GM18517 (cell line): ENCODE measurements around the gene MRPS9.

Experiments
- ATAC-seq: cut with Tn5 transposase; IDR thresholded peaks from one replicate; pipeline ENCODE4 v1.9.1; 2021; ENCODE audit warnings: mild to moderate bottlenecking, moderate library complexity; ENCODE audit not compliant: unreplicated experiment

Gene MRPS9

DNA sequence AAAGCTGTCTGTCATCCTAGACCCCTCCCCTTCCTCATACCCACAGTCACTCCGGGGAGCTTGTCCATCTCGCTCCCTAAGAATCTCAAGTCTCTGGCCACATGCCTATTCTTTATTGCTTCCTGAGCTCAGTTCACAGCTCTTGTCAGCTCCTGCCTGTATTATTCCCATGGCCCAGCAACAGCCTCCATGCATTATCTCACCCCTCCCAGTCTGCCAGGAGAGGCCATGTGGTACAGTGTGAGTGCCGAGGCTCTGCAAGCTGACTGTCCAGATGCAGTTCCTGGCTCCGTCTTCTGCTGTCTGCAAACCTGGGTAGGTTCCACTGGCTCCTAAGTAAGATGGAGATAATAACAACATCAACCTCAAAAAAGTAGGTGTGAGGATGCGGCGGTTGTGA, 79.7 kb downstream of the MRPS9 start:
- ATAC-seq = no peak

DNA sequence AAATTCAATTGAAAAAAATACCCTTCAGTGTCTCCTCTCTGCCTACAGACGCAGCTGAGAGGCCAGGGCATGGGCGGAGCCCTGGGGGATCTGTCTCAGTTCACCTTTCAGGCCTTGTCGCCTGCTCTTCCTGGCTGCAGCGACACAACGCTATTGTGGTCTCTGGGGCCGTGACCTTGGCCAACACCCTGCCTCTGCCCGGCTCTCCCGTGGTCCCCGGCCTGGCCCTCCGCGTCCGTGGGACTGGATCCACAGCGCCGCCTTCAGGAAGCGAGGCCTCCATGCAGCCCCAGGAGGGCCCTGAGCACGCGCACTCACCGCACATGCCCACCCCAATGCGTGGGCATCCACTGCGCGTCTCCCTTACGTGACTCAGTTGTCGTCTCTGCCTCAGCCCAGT, 81.1 kb downstream of the MRPS9 start:
- no peak for ATAC-seq

DNA sequence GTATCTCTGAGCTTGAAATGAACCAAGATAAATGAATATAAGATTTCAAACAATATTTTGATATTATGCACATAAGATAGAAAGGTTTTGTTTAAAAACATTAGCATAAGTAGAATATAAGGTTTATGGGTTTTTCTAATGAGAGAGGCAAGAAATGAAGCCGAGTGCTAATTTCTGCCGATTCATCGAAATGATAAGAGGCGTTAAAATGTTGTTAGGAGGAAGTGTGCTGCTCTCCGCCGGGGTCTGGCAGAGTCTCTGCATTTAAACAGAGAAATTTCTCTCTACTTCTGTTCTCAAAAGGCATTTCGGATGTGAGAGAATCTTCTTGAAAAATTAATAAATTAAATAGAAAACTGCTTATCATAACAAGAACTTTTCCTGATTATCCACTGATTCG, 83.6 kb downstream of the MRPS9 start:
- ATAC-seq = no peak

DNA sequence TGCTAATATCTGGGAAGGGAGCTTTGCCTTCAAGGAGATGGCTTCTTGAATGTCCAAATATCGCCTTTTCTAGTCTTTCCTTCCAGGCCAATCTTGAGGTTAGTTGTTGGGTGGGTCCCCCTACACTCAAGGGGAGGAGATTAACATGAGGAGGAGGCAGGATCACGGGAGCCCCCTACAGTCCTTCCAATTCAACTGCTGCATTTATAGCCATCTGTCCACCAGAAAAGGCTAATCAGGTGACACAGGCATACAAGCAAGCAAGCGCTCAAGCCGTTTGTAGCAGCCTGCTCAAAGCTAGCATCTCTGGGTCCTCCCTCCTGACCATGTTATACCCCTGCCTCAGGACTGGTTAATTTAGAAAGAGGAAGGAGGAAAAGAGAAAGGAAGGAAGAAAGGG, 87.6 kb downstream of the MRPS9 start:
- ATAC-seq = no peak

DNA sequence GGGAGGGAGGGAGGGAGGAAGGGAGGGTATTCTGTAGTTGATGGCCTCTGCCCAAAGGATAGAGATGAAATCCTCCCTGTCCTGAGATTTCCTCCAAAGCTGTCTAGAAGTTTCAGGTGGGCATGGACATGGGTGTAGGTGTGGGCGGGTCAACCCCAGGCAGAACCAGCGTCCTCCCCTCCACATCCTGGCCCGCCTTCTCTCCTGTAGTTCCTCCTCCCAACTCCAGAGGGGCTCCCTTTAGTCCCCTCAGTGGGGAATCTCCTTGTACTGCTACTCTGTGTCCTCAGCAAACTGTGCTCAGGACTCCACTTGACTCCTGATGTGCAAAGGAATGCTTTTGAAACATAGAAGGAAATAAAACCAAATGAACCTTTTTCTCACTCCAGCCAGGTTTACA, 88.1 kb downstream of the MRPS9 start:
- ATAC-seq = no peak

DNA sequence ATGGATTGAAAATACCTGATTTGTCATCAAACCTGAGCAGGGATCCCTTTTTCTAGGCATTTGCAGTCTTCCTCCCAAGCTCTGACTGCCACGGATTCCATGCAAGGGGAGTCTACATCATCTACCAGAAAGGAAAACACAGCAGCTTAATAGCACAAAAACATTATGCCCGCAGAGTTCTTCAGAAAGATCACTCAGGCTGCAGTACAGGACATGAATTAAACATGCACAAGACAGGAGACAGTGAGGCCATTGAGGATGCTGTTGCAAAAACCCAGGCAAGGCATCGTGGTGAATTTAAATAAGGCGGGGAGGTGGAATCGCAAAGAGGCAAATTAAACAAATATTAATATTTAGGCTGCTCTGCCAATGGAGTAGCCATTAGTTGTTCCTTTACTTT, 88.5 kb downstream of the MRPS9 start:
- ATAC-seq = no peak

DNA sequence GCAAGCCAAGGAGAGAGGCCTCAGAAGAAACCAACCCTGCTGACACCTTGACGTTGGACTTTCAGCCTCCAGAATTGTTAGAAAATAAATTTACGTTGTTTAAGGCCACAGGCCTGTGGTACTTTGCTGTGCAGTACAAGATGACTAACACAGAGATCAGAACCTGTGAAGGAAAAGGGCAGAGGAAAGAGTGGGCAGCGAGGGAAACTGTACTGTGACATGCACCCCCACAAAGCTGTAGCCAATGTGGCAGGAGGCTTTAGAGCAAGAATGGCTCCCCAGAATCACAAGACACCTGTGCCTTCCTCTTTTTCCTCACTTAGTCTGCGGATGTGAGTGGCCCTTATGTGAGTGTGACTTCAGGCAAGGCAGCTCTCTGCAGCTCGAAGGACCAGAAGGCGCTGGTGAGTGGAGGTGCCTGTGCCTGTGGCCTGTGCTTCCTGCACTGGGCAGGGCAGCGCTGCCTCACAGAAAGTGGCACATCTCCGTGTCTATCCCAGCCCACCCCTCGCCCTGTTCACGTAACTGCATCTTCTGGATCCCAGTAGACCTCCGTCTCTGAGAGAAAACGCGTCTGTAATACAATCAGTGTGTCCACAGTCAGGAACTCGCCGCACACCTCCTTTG, 89.5 kb downstream of the MRPS9 start:
- no peak for ATAC-seq

DNA sequence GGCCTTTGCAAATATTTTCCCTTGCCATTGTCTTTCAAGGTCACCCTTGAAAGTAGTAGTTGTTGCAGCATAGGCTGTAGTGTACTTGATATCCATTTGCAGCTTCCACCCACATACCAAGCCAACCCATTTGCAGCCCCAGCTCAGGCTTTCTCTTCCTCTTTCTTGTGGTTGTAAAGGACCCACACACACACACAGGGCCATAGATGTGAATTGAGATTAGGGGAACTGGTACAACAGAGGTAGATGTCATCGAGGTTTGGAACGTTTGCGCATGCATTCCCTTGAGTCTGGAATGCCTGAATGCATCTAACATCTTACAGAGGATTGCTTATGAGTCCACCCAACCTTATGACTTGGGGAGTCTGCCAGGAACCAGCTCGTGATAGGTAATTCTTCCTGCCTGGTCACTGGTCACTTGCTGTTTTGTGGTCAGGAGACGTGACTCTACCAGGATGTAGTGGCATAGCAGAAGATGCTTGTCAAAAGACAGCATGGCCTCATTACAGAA, 91.9 kb downstream of the MRPS9 start:
- ATAC-seq = peak; percentile 99

DNA sequence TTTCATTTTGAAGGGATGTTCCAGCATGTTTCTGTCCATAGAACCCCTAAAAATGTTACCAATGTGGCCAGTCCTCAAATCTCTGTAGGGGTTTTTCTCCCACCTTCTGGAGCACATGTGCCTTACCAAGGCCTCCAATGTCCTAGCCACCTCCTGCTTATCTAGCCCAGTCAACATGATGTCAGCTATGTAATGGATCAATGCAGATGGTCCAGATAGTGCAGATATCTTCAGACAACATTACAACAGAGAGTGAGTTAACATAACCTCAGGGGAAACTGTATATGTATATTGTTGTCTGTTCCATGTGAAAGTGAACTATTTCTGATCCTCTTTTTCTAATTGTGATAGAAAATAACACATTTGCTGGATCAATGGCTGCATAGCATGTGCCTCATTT, 92.7 kb downstream of the MRPS9 start:
- ATAC-seq = no peak

DNA sequence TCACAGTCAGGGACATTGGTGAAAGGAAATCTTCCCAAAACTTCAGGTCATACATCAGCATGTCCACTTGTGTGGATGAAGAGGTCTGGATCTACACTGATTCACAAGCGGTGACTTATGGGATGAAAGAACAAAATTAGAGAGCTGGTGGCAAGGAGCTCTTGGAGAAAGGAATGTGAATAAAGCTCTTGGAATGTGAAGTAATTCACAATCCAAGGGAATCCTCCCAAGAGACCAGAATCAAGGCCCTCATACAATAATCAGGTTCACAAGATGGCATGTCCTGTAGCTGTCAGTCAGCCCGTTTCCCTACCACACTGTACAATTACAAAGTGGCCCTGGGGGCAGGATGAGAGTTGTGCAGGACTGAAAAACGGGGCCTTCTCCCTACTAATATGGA, 96.2 kb downstream of the MRPS9 start:
- ATAC-seq = no peak

DNA sequence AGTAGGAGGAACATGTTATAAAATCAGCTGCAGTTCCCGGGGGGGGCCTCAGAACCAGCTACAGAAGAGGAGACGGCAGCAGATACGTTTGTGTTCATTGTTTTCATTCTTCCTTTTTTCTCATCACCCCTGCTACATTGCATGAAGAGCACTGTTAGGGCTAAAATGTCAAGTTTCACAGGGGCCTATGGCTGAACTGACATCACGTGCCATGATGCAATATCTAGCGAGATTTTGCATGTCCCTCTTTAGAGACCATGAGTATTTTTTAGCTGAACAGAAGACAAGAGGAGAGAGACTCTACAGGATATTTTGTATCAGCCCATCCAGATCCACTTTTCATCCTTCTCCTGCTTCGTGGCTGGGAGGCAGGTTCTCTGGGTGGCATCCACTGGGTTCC, 97.6 kb downstream of the MRPS9 start:
- ATAC-seq = no peak

DNA sequence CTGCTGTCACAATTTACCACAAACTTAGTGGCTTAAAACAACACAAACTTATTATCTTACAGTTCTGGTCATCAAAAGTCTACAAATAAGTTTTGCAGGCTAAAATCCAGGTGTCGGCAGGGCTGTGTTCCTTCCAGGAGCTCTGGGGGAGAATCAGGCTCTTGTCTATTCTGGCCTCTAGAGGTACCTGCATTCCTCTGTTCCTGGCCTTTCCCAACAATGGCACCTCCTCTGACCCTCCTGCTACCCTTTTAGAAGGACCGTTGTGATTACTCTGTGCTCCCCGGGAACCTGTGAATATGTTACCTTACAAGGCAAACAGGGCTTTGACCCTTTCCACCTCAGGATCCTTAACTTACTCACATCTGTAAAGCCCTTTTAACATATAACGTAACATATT, 98.5 kb downstream of the MRPS9 start:
- no peak for ATAC-seq

DNA sequence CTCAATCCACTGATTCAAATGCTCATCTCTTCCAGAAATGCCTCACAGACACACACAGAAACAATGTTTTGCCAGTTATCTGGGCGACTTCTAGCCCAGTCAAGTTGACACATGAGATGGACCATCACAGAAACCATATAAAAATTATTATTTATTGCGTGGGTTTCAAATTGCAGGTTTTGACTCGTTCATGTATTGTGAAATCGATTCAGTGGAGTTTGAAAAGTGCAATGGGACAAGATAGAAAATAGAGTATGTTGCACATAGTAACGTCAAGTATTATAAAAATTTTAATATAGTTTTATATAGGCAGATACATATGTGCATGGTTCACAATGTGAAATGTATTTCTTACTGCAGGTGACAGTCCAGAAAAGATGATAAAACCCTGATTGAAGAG, 100.8 kb downstream of the MRPS9 start:
- no peak for ATAC-seq

DNA sequence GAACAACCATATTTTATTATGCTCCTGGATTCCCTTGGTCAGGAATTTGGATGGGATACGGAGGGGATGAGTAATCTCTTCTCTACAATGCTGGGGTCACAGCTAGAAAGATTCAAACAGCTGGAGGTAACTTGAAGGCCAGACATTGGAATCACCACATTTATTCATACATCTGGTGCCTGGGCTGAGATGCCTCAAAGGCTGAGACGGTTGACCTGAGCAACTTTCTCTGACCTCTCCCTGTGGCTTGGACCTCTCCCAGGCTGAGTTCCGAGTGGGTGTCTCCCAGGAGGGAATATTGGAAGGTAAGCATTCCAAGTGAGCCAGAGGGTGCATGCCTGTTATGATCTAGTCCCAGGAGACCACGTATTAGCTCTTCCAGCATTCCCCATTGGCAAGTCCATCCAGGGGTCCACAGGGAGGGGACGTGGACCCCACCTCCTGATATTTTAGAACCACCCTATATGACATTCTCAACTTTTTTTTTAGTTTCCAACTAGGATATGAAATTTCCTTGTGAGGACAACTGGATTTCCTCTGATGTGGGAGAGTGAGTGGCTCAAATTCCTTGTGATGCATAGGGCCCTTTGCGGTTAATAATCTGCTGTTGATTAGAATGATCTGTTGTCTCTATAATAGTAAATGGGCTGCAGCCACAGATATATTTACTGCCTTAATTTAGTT, 101.8 kb downstream of the MRPS9 start:
- no peak for ATAC-seq

DNA sequence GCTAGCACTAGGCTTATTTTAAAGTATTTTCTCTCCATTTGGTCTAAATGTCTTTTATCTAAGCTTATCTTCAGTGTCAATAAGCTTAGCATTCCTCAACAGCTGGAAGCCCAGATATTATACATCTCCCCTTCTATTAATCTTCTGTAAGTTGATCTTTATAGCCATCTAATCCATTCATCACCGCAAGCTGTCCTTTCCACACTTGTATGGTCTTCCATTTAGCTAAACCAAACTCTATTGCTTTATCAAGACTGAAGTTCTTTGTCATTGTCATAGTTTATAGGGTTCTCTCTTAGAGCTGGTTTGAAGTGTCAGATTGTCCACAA, 102.3 kb downstream of the MRPS9 start:
- no peak for ATAC-seq

DNA sequence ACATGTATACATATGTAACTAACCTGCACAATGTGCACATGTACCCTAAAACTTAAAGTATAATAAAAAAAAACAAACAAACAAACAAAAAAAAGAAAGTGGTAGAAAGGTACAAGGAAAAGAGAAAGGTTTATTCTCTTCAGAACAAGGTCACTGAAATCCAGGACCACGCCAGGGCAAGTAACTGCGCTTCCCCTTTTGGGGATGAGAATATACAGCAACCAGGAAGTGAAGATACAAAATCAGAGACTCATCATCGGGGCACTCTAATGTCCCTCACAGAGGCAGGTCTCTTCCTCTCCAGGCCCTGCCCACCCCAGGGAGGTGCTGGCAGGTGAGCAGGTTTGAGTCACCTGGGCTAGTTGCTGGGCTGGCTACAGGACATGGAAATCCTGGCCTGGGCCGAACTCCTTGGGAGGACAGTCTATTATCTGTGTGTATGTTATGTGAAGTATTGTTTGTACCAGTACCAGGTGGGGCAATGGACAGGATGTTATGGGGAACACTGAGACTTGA, 103.3 kb downstream of the MRPS9 start:
- ATAC-seq = no peak

DNA sequence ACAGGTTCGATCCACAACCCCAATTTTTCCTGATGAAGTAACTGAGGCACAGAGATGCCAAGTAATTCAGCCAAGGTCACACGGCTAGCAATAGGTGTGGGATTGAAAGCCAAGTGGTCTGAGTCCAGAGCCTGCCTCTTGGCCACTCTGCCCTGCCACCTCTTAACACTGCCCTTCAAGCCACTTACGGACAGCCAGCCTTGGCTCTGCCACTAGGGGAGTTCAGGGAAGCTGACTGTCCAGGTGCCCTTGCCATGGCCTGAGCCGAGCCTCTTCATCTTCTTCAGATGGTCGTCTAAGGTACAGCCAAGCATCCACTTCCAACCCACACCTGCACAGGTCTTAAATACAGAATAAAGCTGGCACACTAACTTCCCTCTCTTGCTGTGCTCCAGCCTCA, 104.4 kb downstream of the MRPS9 start:
- no peak for ATAC-seq

DNA sequence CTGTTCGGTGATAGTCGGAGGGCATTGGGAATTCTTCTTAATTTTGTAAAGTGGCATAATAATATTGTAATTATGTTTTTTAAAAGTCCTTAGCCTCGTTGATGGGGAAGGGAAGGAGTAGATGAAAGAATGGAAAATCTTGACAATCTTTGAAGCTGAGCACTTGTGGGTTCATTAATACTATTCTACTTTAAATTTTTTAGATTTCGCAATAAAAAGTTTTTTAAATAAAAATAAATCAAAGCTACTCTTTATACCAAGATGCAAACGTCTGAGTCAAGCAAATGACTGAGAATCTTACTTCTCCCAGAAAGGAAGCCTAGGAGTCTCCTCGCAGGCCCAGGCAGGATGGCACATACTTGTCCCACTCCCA, 105.2 kb downstream of the MRPS9 start:
- ATAC-seq = no peak

DNA sequence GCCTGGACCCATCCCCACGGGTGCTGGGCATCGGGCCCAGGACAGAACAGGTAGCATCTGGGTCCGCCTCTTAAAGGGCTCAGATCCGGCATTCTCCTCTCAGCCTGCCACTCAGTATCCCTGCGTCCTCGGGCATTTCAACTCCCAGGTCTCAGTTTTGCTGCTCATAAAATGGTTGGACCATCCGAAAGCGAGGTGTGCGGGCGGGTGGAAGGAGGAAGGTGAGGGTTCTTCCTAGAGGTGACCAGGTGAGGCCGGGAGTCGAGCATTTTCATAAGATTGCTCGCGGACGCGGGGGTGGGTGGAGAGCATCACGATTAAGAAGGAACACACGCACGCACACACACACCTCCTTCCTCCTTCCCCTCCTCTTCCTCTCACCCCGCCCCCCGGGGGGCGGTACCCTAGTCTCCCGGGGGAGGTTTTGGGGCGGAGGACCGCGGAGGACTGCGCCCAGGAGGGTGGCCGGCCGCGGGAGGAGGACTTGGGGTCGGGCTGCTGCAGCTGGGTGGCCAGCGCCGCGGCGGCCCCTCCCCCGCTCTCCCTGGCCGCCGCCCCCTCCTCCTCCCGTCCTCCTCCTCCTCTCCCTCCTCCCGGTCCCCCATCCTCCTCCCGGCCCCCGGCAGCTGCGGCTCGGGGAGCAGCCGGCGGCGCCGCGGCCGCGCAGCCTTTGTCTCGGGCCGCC, 105.7 kb downstream of the MRPS9 start:
- ATAC-seq = no peak

DNA sequence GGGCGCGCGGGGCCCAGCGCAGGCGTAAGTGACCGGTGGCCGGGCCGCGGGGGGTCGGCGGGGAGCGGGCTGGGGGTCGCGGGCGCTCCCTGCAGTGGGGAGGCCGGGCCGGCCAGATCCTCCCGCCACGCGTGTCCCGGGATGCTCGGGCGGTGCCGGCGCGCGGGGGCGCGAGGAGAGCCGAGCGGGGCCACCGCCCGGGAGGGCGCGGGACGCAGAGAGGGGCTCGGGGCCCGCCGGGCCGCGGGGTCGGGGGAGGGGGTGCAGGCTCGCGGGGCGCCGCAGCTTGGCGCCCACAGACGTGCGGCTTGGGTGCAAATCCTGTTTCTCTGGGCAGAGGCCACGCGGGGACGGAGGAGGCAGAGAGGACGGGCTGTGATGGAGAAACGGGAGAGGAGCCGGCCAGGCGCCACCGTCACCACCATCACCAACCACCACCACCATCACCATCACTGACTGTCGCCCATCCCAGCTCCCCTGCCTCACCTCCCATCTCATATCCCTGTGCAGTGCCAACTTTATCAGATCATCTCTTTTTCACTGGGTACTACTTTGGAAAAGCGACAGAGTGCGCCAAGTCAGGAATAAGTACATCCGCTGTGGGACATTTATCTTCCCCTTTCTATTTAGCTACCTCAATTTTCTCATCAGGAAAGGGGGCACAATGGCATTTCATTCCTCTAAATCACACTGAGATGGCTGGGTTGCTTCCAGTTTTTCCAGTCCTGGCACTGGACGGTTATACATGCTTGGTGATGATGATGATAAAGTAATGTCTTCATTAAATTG, 106.5 kb downstream of the MRPS9 start:
- ATAC-seq = no peak

DNA sequence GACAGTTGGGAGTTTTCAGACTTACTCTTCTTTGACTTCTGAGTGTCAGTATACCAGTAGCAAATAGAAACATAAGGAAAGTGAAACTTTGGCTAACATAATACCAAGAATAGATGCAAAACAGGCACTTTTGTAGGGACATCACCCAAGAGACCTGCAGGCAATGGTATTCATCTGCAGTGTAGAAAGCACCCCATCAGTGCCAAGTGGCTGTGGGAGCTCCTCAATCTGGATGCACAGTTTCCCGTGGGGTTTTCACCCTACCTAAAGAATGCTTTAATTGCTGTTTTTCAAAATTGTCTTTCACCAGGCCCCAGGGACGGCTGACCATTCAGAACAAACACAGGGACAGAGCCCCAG, 107.1 kb downstream of the MRPS9 start:
- ATAC-seq = no peak

DNA sequence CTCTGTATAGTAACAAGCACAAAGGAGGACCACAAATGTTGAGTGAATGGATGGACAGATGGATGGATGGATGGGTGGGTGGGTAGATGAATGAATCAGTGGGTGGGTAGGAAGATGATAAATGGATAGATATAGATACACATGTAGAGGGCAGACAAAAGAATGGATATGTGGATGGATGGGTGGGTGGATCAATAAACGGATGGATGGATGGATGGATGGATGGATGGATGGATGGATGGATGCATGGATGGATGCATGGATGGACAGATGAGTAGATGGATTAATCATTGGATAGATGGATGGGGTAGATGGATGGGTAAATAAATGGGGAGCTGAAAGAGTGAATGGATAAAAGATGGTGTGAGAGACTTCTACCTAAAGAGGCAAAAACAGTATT, 111.4 kb downstream of the MRPS9 start:
- ATAC-seq = no peak
